Hepatic stellate cell (primary cell): ENCODE results near the gene TTC27.
"Not testable (repeated sequence)": the region's sequence is repeated elsewhere in the genome, so short reads cannot be mapped to it uniquely, and the experiment has no call there.

Experiments used
- DNase-seq: peaks from one replicate; pipeline ENCODE4 v3.0.0; 2011; ENCODE audit warnings: low spot score

Gene TTC27

DNA sequence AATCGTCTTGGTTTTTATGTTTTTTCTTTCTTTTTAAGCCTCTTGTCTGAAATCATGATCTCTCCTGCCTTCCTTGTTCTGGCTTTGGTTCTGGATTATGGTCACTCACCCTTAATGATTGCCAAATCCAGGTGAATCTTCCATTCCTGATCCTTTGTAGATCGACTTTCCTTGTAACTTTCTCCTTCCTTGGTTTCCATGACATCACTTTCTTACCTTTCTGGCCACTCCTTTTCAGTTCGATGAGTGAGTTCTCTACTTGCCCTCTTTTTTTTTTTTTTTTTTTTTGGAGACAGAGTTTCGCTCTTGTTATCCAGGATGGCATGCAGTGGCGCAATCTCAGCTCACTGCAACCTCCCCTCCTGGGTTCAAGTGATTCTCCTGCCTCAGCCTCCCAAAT lies 179.8 kb downstream of the TTC27 start:
- no peak for DNase-seq

DNA sequence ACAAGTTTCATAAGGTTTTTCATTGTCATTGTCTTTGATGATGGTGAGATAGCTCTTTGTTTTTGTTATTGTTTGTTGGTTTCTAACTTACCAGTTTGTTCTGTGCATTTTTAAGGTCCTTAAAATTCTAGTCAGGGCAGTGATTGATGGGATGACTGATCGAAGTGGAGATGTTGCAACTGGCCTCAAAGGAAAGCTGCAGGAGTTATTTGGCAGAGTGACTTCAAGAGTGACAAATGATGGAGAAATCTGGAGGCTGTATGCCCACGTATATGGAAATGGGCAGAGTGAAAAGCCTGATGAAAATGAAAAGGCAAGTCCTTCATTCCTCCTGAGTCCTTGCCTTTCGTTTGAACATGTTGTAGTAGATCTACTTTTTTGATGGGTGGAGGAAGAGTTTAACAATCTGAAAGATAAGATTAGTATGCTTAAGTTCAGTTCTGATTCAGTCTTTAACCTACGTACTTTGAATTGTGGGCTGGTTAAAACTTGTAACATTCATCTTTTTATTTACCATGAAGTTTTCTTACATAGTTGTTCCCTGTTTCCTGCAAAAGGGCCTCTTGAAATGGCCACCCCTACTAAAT lies 183.2 kb downstream of the TTC27 start:
- no peak for DNase-seq

DNA sequence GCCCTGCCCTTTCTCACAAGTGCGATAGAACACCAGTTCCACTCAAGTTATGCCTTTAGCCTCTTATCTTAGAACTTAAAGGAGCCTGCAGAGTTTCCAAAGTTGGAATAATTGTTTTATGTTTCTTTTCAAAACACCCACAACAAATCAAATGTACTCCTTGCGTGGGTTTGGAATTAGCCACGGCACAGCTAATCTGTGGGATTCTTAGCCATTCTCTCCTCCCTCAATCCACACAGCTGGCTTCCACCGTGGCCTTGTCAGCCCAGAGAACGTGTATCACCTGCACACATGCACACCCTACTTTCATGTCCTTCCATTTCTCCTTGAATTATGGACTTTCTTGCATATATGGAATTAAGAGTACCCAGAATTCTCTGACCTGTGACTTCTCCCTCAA lies 183.8 kb downstream of the TTC27 start:
- DNase-seq, result no peak

DNA sequence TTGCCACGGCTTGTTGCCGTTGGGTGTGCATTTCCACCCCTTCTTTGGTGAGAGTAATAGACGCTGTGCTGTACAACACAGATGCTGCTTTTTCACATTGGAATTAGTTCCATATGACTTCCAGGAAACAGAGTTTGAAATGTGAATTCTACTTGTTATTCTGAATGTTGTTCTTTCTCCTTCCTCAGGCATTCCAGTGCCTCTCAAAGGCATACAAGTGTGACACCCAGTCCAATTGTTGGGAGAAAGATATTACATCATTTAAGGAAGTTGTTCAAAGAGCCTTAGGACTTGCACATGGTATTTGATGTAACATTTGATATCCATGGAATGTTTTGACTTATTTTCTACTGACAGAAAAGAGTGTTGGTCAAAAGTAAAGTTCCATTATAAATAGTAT lies 184.5 kb downstream of the TTC27 start:
- DNase-seq, result no peak

DNA sequence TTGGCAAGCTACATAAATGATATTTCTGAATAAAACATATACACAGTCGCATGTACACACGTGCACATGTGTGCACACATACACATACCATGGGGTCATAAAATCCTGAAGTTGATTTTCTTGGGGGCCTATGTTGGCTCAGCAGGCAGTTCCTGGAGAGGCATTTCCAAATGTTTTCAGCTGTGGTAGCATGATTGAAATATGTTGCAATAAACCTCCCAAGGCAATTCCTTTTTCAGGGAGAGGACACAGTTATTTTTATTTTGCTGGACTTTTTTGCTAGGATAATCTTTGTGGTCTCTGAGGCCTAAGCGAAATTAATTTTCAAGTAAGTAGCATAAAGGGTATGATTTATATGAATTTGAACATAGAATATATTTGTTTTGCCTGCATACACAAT lies 192.2 kb downstream of the TTC27 start:
- DNase-seq, result no peak

DNA sequence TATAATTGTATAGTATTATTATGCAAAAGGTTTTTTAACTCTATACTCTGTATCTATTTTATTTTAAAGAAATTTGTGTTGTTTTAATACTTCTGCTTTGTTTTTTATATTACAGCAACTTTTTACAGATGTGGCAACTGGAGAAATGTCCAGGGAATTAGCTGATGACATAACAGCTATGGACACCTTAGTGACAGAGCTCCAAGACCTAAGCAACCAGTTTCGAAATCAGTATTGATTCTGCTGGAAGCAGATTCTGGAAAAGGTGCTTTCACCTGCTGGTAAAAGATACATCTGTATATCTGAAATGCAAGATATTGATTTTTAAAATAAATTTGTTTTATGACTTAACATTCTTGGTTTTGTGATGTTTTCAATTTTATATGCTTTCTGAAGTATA lies 192.9 kb downstream of the TTC27 start:
- DNase-seq, result no peak

DNA sequence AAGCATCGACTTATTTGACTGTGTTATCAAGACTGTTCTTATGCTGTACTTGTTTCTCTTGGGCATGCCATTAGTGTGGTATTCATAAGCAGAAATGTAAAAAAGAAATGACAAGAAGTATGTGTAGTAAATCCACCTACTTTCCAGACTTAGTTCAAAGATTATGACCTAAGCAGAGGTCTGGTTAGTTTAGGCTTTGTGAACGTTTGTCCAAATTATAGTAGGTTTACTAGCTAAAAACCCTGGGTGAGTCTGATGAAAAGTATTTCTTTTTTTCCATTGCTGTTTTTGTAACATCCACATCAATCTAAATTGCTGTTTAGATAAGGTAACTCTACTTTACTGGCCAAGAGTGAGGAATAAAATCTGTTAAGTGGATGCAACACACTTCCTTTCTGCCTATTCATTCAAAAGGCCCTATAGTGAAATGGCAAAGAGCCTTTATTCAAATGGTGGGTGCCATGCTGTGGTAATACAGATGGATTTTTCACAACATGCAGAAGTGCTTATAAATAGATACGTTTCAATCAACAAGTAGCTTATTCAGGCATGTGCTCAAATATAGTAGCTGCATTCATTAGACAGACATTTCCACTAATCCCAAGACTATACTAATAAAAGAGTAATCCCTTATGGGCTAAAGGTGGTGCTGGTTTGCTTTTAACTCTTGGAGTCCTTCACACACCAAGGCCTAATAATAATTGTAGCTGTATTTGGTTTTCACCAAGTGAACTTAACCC lies 196.4 kb downstream of the TTC27 start:
- no peak for DNase-seq

DNA sequence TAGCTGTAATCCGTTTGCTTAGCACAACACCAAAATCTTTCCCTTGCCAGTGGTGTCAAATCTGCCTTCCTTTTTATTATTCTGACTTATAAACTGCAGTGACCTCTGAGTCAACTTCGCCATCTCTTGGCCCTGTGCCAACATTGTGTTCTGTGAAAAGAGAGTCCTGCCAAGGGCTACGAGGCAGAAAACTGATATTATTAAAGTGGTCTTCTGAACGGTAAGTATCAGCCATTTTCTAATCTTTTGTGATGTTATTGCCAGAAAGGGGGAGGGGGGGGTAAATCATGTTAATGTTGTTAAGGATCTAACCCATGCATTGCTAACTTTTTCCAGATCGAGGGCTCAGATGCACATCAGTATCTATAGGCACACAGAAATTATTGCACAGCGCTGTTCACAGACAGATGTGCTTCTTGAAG lies 197.5 kb downstream of the TTC27 start:
- no peak for DNase-seq

DNA sequence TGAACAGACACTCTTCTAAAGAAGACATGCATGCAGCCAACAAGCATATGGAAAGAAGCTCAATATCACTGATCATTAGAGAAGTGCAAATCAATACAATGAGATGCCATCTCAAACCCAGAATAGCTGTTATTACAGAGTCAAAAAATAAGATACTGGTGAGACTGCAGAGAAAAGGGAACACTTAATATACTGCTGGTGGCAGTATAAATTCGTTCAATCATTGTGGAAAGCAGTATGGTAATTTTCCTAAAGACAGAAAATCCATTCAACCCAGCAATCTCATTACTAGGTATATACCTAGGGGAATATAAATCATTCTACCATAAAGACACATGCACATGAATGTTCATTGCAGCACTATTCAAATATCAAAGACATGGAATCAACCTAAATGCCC lies 202.3 kb downstream of the TTC27 start:
- DNase-seq, result no peak

DNA sequence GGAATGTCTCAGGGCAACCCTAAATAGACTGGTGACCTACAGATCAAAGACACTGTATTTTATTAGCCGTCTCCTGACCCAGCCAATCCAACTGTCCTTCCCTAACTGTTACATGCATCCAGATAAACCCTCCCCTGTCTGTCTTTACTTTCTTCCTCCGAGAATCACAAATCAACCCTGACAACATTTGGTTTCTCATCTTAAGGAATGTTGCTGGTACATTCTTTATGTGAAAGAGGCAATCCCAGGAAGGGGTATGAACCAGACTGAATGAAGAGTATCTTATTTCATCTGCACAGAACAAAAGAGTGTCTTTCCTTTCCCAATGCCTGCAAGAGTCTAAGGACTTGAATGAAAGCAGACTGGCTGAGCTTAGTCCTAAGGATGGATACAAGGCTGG lies 205.0 kb downstream of the TTC27 start:
- peak; percentile 35 for DNase-seq

DNA sequence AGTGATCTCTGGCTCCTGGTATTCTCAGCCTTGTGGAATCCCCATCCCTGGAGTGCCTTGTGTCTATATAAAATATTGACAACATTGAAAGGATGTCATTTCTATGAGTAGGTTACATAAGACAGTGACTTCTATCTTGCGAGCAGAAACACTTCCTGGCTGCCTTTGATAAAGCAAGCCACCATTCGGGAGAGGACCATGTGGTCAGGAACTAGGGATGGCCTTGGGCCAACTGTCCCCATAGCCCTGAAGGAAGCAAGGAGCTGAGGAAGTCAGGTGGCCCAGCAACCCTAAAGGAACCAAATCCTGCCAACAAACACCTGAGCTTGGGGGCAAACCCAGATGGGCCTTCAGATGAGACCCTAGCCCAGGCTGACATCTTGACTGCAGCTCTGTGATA lies 205.9 kb downstream of the TTC27 start:
- DNase-seq, result no peak

DNA sequence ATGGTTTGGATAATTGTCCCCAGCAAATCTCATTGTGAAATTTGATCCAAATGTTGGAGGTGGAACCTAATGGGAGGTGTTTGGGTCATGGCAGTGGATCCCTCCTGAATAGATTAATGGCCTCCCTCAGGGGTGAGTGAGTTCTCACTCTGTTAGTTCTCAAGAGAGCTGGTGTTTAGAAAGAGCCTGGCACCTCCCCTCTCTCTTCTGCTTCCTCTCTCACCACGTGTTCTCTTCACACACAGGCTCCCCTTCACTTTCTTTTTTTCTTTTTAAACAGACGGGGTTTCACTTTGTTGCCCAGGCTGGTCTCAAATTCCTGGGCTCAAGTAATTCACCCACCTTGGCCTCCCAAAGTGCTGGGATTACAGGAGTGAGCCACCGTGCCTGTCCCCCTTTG lies 207.3 kb downstream of the TTC27 start:
- DNase-seq, result no peak

DNA sequence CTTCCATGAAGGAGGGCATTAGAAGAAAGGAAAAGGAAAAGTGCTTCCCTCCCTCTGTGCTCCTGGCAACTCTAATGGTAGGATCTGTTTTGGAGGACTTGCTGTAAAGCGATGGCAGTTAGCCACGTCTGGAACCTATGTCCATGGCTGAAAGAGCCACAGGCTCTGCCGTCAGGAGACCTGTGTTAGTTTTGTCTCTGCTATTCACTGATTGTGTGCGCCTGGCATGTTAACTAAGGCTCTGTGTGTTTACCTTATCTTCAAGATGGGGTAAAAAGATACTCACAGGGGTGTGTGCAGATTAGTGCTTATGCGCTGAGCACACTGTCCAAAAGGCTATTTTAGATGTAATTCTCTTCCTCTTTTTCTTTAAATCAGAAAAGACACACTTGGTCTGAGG lies 209.1 kb downstream of the TTC27 start:
- no peak for DNase-seq

DNA sequence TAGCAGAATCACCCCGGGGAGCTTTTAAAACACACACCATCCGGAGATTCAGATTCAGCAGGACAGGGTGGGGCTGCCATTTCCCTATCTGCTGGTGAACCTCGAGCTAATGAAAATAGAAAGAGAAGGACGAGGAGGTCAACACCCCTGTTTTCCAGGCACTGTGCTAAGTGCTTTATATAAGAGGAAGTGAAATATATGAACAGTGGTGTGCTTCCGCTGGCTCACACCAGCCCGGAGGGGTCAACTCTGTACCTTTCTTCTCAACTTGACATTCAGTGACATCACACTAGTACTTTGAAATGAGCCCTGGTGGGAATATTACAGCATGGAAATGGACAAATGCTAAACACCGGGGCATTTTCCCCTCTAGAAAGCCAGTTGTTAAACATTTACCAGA lies 210.6 kb downstream of the TTC27 start:
- no peak for DNase-seq

DNA sequence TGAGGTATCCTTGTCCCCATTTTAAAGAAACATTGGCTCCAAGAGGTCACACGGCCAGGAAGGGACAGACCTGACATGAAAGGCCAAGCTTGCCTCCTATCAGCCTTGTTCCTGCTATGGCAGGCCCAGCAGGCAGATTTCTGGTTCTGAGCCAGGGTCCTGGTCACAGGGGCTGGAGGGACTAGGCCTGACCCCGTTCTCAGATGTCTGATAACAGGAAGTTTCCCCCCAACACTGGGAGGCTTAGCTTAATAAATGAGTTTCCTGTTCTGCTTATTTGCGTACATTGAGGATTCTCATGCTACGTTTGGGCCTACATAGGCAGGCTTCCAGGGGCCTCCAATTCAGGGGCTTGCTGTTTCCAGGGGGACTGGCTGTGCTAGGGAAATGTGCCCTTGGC lies 211.1 kb downstream of the TTC27 start:
- DNase-seq, result no peak

DNA sequence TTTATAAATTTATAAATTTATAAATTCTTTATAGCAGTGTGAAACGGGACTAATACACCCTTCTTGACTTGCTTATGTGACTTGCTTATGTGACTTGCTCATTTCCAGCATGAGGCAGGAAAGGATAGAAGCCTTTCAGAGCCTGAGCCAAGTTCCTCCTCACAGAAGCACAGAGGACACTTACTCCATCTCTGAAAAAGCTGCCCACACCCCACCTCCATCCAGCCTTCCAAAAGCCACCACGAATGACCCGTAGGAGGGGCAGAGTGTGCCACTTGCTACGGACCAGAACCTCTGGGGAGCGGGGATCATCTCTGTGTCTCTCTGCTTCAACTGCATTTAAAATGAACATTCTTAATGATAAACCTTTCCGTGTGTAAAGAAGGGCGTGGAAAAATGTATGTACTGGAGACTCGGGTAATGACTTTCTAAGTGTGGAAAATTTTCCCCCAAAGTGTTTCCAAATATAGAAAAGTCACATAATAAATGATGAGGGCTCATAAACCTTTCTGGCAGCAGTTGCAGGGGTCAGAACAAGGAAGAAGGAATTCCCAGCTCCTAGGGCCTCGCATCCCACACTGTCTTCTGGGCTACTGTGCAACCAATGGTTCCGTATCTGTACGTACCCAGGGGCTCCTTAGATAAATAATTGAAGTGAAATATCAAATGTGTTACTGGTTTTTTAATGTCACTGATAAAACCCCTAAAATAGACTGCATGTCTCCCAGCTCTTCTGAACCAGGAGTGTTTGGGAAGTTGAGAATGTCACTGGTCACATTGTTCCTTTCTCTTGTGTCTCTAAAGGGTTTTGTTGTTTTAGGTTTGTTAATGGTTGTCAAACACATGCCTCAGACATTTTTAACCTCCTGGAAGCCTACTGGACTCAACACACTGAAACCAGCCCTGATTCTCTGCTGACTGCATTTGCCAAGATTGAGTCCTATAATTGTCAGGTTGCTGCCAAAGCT lies 214.4 kb downstream of the TTC27 start:
- DNase-seq, result no peak

DNA sequence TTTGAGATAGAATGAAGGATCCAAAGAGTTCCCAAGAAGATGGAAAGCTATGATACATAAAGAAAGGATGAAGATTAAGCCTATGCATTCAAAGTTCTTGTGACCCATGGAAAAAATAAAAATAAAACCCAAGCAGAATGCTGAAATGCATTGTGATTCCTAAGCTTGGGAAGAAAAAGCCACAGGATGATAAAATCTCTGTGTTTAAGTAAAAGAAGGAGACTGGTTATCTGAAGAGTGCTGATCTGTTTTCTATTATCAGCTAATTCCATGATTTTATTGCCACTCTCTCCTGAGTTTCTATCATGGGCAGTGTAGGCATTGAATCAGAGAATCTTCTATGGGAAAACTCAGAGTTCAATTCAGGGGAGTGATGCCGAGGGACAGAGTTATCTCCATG lies 215.8 kb downstream of the TTC27 start:
- DNase-seq, result no peak

DNA sequence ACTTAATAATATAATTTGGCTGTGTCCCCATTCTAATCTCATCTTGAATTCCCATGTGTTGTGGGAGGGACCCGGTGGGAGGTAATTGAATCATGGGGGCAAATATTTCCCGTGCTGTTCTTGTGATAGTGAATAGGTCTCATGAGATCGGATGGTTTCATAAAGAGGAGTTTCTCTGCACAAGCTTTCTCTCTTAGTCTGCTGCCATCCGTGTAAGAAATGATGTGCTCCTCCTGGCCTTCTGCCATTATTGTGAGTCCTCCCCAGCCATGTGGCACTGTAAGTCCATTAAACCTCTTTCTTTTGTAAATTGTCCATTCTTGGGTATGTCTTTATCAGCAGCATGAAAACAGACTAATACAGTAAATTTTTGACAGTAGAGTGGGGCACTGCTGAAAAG lies 216.4 kb downstream of the TTC27 start:
- no peak for DNase-seq

DNA sequence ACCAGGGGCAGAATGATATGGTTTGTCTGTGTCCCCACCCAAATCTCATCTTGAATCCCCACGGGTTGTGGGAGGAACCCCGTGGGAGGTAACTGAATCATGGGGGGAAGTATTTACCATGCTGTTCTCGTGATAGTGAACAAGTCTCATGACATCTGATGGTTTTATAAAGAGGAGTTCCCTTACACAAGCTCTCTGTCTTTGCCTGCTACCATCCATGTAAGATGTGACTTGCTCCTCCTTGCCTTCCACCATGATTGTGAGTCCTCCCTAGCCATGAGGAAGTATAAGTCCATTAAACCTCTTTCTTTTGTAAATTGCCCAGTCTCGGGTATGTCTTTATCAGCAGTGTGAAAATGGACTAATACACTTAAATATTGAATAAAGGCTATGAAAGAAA lies 218.4 kb downstream of the TTC27 start:
- DNase-seq, result not testable (repeated sequence)

DNA sequence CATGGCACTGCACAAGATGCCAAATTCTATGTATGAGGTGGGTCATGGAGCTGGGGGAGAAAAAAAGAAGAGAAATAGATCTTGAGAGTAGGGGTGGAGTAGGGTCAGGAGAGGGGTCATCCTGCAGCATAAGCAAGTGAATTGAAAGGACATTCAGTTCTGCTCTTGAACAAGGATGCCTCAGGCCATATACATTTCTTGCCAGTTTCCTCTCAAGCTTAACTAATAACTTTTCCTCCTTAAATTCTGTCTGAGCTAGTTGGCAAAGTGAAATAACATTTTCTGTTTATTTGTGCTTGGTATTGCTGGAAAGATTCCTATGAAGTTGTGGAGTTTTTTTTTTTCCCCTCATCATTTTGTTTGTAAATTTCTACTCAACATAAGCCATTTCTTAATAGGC lies 219.9 kb downstream of the TTC27 start:
- no peak for DNase-seq

DNA sequence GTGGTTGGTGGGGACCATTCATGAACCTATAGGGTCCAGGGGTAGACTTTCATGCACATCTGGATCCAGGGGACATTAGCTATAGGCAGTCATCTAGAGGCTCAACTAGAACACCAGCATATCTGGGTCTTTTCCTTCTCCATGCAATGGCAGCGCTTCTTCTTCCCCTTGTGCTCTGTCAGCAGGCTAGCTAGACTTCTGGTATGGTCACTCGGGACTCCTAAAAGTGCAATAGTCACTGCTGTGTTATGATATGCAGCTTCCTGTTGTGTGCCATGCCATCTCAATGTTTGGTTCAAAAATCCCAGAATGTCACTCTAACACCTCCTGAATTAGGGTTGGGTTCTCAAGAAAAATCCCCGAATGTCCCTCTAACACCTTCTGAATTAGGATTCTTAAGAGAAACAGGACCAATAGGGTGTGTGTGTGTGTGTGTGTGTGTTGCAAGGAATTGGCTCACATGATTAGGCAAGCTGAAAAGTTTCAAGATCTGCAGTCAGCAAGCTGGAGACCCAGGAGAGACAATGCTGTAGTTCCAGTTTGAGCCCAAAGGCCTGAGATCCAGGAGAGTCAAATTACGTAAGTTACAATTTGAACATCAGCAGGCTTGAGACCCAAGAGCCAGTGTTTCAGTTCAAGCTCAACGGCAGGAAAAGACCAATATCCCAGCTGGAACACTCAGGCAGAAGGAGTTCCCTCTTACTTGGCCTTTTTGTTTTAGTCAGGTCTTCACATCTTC lies 221.8 kb downstream of the TTC27 start:
- no peak for DNase-seq

DNA sequence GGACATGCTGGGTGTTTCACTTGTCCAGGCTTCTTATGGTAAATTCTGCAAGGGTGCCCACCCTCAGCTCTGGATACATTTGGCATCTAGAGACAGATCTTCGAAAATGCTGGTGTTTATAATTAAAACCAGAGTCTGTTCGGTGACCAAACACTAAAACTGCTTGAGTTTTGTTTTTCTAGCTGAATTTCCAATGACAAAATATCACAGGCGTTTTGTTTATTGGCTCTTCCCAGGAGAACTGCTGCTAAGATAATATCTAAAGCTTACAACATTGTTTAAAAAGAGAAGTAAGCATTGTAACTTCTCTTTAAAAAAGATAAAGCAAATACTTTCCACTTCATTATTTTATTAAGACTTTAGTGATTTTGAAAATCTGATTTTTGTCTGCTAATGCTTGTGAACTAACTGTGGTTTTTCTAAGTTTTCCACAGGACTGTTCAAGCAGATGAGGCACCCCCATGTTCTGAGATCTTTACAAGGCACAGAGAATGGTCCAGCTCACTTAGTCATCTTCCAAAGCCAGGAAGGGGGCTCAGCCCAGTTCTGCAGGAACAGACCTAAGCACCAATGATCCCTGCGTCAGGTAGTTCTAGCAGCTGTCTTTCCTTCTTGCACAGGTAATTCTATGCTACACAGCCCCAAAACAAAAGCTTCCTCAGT lies 224.1 kb downstream of the TTC27 start:
- DNase-seq, result no peak
